ENCODE results near the gene ACSM6. TPM values are rescaled to one million over a fixed set of nuclear protein-coding genes. Genes with fewer than 3 reads are reported as not detected.

Gene ACSM6
- total and polyA plus RNA-seq, 2 of the 8 experiments (the other 6 are each of a cell fraction or from before 2014, with no cell fraction given), result 0.33 TPM; not detected in 1

- TF ChIP-seq GTF2F1 (IDR thresholded peaks at IDR 0.05; ENCODE audit: borderline replicate concordance, low read depth, low read length), result no peak
- TF ChIP-seq FOSL1 (IDR thresholded peaks at IDR 0.05; ENCODE audit: insufficient read depth, low read depth, low read length), result no peak
- no peak for TF ChIP-seq CBX5 (IDR thresholded peaks at IDR 0.05; ENCODE audit: low read depth, low read length)
Measured at GRCh38 chr10:95276367-95277200, 82.5 kb downstream of the ACSM6 start (continued).

Measured in H1 (cell line).